PC-9 (cell line): ENCODE results near the gene CCDC68. TPM values are rescaled to one million over a fixed set of nuclear protein-coding genes. Genes with fewer than 3 reads are reported as not detected.

ENCODE experiments used
- Bru-seq: library from RNA; stranded (reverse); fragments of 400-500 nt; gene quantifications from one replicate; lab custom pipeline; 2021; lab: Mats Ljungman, UMichigan
- BruChase-seq, 2 experiments: library from RNA; stranded (reverse); fragments of 400-500 nt; gene quantifications; one replicate each; lab custom pipeline; 2021; lab: Mats Ljungman, UMichigan
- BruUV-seq: library from RNA; stranded (reverse); fragments of 400-500 nt; replicated peaks from 2 replicates; lab custom pipeline; 2021; lab: Mats Ljungman, UMichigan
- CTCF ChIA-PET: fragments of 300-600 bp; sonication (Branson Sonifier 250); formaldehyde crosslinking; loops from one replicate; lab custom pipeline; 2022; ENCODE audit warnings: antibody characterized with exemption; lab: Charles Lee
- POLR2A ChIA-PET: fragments of 300-600 bp; sonication (Branson Sonifier 250); formaldehyde crosslinking; loops from one replicate; lab custom pipeline; 2022; ENCODE audit warnings: antibody characterized with exemption; ENCODE audit not compliant: unreplicated experiment; lab: Charles Lee
- DNase-seq, 2 experiments: peaks; one replicate each; pipeline versions ENCODE4 v3.0.0 to v3.0.0-alpha.2; 2015 to 2022; ENCODE audit warnings: mixed read lengths in 1 of 2
- H2AFZ ChIP-seq: fragments of 200-600 bp; sonication (generic); 2 replicates; pipeline ENCODE4 v1.8.1; 2017; ENCODE audit warnings: antibody characterized with exemption
- H3F3A ChIP-seq: fragments of 200-600 bp; sonication (generic); 2 replicates; pipeline ENCODE4 v1.8.1; 2017; ENCODE audit warnings: antibody characterized with exemption, mild to moderate bottlenecking, low read depth; ENCODE audit not compliant: insufficient read depth
- H3K27ac ChIP-seq: fragments of 200-600 bp; sonication (generic); 2 replicates; pipeline ENCODE4 v1.6.1; 2016; ENCODE audit warnings: mixed run types
- H3K27me3 ChIP-seq: fragments of 200-600 bp; sonication (generic); 2 replicates; pipeline ENCODE4 v1.6.1; 2016; ENCODE audit warnings: low read depth, mixed run types; ENCODE audit not compliant: insufficient read depth
- H3K36me3 ChIP-seq: fragments of 200-600 bp; sonication (generic); 2 replicates; pipeline ENCODE4 v1.6.1; 2016; ENCODE audit warnings: low read depth, mixed run types
- H3K4me1 ChIP-seq: fragments of 200-600 bp; sonication (generic); replicated peaks from 2 replicates; pipeline ENCODE4 v1.6.1; 2016; ENCODE audit warnings: mixed run types; ENCODE audit not compliant: insufficient read depth
- H3K4me2 ChIP-seq: fragments of 200-600 bp; sonication (generic); 2 replicates; pipeline ENCODE4 v1.6.1; 2017; ENCODE audit warnings: mixed run types
- H3K4me3 ChIP-seq: fragments of 200-600 bp; sonication (generic); 2 replicates; pipeline ENCODE4 v1.6.1; 2016; ENCODE audit warnings: mixed run types
- H3K79me2 ChIP-seq: fragments of 200-600 bp; sonication (generic); 2 replicates; pipeline ENCODE4 v1.6.1; 2017; ENCODE audit warnings: low read depth, mixed run types
- H3K9me2 ChIP-seq: fragments of 200-600 bp; sonication (generic); 2 replicates; pipeline ENCODE4 v1.8.1; 2017; ENCODE audit warnings: mild to moderate bottlenecking; ENCODE audit not compliant: insufficient read depth
- H3K9me3 ChIP-seq: fragments of 200-600 bp; sonication (generic); 2 replicates; pipeline ENCODE4 v1.8.1; 2016; ENCODE audit warnings: low read depth; ENCODE audit not compliant: insufficient read depth
- H4K20me1 ChIP-seq: fragments of 200-600 bp; sonication (generic); 2 replicates; pipeline ENCODE4 v1.8.1; 2017; ENCODE audit not compliant: insufficient read depth
- EZH2 ChIP-seq: fragments of 200-600 bp; sonication (generic); IDR thresholded peaks from 2 replicates; pipeline ENCODE4 v1.8.0; 2017; ENCODE audit warnings: antibody characterized with exemption, low read depth
- intact Hi-C: fragments of 100-400 bp; cut with micrococcal nuclease; formaldehyde crosslinking; loops from one replicate; pipeline ENCODE4 v1.10.0; 2022; ENCODE audit not compliant: unreplicated experiment
- long read RNA-seq: library from polyadenylated mRNA; stranded (forward); transcript quantifications from one replicate; pipeline ENCODE4 v2.0.0, GENCODE V29; 2022
- total RNA-seq: library from RNA; stranded (reverse); gene quantifications from 2 replicates; pipeline ENCODE4 v1.2.3, GENCODE V29; 2021
- TF ChIP-seq, protein P1 (sequence below): fragments of 200-600 bp; sonication (generic); conservative IDR thresholded peaks from 2 replicates; pipeline ENCODE4 v1.6.1; 2017; ENCODE audit warnings: mixed run types, antibody characterized with exemption, mild to moderate bottlenecking, moderate library complexity

Gene CCDC68
- total RNA-seq: 2.7 and 2.9 TPM in 2 replicates
- Bru-seq, nascent RNA: percentile 55 among the genes with signal in this experiment
- percentile 61 among the genes with signal in this experiment for BruChase-seq, experiment 1, labeled RNA remaining after a 2-hour chase
- BruChase-seq, experiment 2, labeled RNA remaining after a 6-hour chase: percentile 65 among the genes with signal in this experiment
- long read RNA-seq, partial matches to known transcripts: 0 of 1 reads
- long read RNA-seq, other reads (novel, unspliced or antisense): 1 of 1 reads

DNA sequence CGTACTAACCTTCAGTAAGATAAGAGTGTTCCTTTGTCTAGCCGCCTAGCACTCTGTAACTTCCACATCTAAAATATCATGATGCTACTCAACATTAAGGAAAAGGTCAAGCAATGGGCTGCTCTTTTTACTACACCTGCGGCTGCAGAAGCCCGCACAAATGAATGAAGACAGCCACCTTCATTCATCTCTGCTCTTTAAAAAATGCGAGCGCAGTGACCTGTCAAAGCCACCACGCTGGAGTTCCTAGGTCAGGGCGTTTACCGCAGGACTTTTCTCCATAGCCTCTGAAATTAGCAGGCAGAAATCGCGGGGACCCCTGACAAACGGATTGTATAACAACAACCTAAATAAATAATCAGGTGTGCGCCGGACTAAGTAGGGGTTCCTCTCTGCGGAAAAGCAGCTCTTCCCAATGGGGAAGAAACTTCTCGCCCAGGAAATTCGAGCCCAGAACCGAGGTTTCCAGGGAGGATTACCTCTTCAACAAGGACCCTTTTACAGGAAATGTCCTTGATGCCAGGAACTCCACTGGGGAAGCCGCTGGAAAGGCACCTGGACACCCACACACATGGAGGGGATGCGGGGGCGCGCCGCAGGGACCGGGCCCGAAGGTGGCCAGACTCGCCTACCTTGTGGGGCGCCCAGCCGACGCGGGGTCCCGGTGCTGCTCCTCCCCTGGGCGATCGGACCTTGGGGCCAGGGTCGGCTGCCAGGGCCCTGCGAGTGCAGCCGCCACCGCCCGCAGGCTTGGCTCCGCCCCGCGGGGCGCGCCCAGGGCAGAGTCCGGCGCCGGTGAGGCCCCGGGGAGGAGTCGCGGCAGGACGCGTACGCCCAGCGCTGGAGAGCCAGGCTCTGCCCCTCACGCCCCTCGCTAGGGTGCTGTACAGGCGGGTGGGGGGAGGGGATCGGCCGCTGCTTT, at the start of gene CCDC68:
Gene CCDC68, minus strand, starts transcription at position 758 of the 922 bp plus-strand sequence. CDS start 16,670 bp downstream, outside the sequence.
- TSS peak; percentile 74 for BruUV-seq
- Histone ChIP-seq H3K79me2 (peaks cover 9% of the 10 kb centered on the region; the same call in 1 of the 2 replicates), H3K27ac (peak within 1 kb of the TSS; percentile 13), H3F3A (peaks cover 4% of the 10 kb centered on the region; the same call in 1 of the 2 replicates), H3K4me1 (peaks cover 18% of the 10 kb centered on the region), H3K27me3 (no peaks in the 10 kb centered on the region), H3K4me2 (peak within 1 kb of the TSS; percentile 89), H3K9me2 (no peaks in the 10 kb centered on the region), H3K9me3 (no peaks in the 10 kb centered on the region), H2AFZ (peak within 1 kb of the TSS; percentile 92), H3K36me3 (no peaks in the 10 kb centered on the region), H4K20me1 (no peaks in the 10 kb centered on the region), H3K4me3 (peak within 1 kb of the TSS; percentile 77)
- POLR2A ChIA-PET: interaction anchor here (0.6 kb wide), 1 partner anchor 288 kb away, joined by 3 read pairs; no protein-coding TSS in a partner anchor
- peak; percentile 50 to 64 for DNase-seq
- intact Hi-C loops: loop anchor here (5.0 kb wide), 1 partner anchor 182 kb away; no protein-coding TSS in a partner anchor
- TF ChIP-seq EZH2: no peak
- TF ChIP-seq, protein P1, sequence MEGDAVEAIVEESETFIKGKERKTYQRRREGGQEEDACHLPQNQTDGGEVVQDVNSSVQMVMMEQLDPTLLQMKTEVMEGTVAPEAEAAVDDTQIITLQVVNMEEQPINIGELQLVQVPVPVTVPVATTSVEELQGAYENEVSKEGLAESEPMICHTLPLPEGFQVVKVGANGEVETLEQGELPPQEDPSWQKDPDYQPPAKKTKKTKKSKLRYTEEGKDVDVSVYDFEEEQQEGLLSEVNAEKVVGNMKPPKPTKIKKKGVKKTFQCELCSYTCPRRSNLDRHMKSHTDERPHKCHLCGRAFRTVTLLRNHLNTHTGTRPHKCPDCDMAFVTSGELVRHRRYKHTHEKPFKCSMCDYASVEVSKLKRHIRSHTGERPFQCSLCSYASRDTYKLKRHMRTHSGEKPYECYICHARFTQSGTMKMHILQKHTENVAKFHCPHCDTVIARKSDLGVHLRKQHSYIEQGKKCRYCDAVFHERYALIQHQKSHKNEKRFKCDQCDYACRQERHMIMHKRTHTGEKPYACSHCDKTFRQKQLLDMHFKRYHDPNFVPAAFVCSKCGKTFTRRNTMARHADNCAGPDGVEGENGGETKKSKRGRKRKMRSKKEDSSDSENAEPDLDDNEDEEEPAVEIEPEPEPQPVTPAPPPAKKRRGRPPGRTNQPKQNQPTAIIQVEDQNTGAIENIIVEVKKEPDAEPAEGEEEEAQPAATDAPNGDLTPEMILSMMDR: no peak
- CTCF ChIA-PET: no interaction called here

DNA sequence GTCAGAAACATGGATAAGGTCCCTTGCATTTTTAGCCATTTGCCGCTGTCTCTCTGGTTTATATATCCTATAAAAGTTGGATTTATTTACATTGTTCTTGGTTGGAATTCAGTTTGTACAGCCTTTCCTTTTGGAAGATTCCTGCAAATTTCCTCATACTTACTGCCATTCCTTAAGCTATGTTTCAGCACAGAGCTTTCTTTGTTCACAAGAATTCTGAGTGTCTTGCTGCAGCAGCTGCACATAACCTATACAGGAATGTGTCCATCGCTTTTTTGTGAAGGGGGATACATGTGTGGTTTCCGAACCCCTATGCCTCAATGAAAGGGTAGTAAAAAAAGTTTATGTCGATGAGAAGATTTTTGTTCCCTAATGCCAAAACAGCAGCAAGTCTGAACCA, 48.3 kb upstream of the CCDC68 start:
- no peak for DNase-seq
- Histone ChIP-seq H3K79me2 (no peaks in the 10 kb centered on the region), H3K4me3 (no peak overlapping the region), H3K4me1 (no peaks in the 10 kb centered on the region), H3K9me3 (no peaks in the 10 kb centered on the region), H2AFZ (no peak overlapping the region), H3F3A (no peaks in the 10 kb centered on the region), H3K36me3 (no peaks in the 10 kb centered on the region), H4K20me1 (no peaks in the 10 kb centered on the region), H3K4me2 (no peak overlapping the region), H3K27me3 (no peaks in the 10 kb centered on the region), H3K9me2 (no peaks in the 10 kb centered on the region), H3K27ac (no peak overlapping the region)
- ChIA-PET CTCF (no interaction called here), POLR2A (no interaction called here)
- intact Hi-C loops: no loop called here
- no peak for TF ChIP-seq EZH2
- TF ChIP-seq, protein P1: no peak
- no TSS peak for BruUV-seq

DNA sequence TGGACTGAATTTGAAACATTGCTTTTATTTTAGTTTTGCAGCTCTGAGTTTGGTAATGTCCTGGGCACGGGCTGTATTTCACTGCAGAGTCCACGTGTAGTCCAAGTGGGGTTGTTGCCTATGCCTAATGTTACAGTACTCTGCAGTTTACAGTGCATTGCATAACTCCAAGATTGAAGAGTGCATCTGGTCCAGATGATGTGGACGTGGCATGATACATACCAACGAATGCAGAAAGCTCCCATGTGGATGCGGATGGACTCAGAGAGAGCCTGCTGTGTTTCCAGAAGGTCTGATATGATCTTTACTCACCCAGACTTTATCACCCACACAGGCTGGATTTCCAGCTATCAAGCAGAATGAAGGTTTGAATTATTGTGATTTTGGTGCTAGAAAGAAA, 44.4 kb upstream of the CCDC68 start:
- TF ChIP-seq EZH2: no peak
- TF ChIP-seq, protein P1: no peak
- Histone ChIP-seq H3K4me2 (no peak overlapping the region), H3K27me3 (no peaks in the 10 kb centered on the region), H3K79me2 (no peaks in the 10 kb centered on the region), H3K27ac (no peak overlapping the region), H3K9me3 (no peaks in the 10 kb centered on the region), H4K20me1 (no peaks in the 10 kb centered on the region), H3K4me1 (peaks cover 5% of the 10 kb centered on the region; the same call in 1 of the 2 replicates), H3K4me3 (no peak overlapping the region), H3K9me2 (no peaks in the 10 kb centered on the region), H3F3A (peaks cover 4% of the 10 kb centered on the region; the same call in 1 of the 2 replicates), H3K36me3 (no peaks in the 10 kb centered on the region), H2AFZ (no peak overlapping the region)
- no peak for DNase-seq
- intact Hi-C loops: no loop called here
- ChIA-PET CTCF (no interaction called here), POLR2A (no interaction called here)
- no TSS peak for BruUV-seq
